HG02571 (cell line): ENCODE results near the gene KDM1B.
"Not testable (repeated sequence)": the region's sequence is repeated elsewhere in the genome, so short reads cannot be mapped to it uniquely, and the experiment has no call there.

Experiments
- ATAC-seq: cut with Tn5 transposase; IDR thresholded peaks from one replicate; pipeline ENCODE4 v1.9.1; 2021; ENCODE audit warnings: mild to moderate bottlenecking, moderate library complexity; ENCODE audit not compliant: unreplicated experiment

KDM1B gene

GRCh38 chr6:18186033-18186432 lies 30.8 kb downstream of the KDM1B start:
- no peak for ATAC-seq

GRCh38 chr6:18186540-18187250 lies 31.5 kb downstream of the KDM1B start:
- no peak for ATAC-seq

GRCh38 chr6:18187701-18188100 lies 32.5 kb downstream of the KDM1B start:
- ATAC-seq, result no peak

- no peak for ATAC-seq
These were observed 34.0 kb downstream of the KDM1B start for GRCh38 chr6:18189196-18189595.

- ATAC-seq, result no peak
These were observed 36.8 kb downstream of the KDM1B start for GRCh38 chr6:18192026-18192425.

- ATAC-seq, result no peak
These were observed 48.6 kb downstream of the KDM1B start for GRCh38 chr6:18203786-18204185.

- ATAC-seq, result no peak
These were observed 49.5 kb downstream of the KDM1B start for GRCh38 chr6:18204691-18205090.

GRCh38 chr6:18206591-18206990 lies 51.4 kb downstream of the KDM1B start:
- ATAC-seq, result no peak

GRCh38 chr6:18207438-18207837 lies 52.2 kb downstream of the KDM1B start:
- no peak for ATAC-seq

- ATAC-seq, result no peak
These were observed 52.7 kb downstream of the KDM1B start for GRCh38 chr6:18207949-18208348.

- ATAC-seq, result not testable (repeated sequence)
These were observed 53.6 kb downstream of the KDM1B start for GRCh38 chr6:18208778-18209177.

GRCh38 chr6:18209539-18210197 lies 54.4 kb downstream of the KDM1B start:
- ATAC-seq, result no peak

GRCh38 chr6:18210707-18211106 lies 55.5 kb downstream of the KDM1B start:
- ATAC-seq, result no peak

- peak; percentile 95 for ATAC-seq
These were observed 56.1 kb downstream of the KDM1B start for GRCh38 chr6:18211338-18211737.

- no peak for ATAC-seq
These were observed 57.0 kb downstream of the KDM1B start for GRCh38 chr6:18212231-18212630.

GRCh38 chr6:18213439-18213838 lies 58.2 kb downstream of the KDM1B start:
- ATAC-seq, result no peak

- ATAC-seq, result no peak
These were observed 58.8 kb downstream of the KDM1B start for GRCh38 chr6:18214003-18214402.

GRCh38 chr6:18215436-18215835 lies 60.2 kb downstream of the KDM1B start:
- ATAC-seq, result no peak

GRCh38 chr6:18216411-18216810 lies 61.2 kb downstream of the KDM1B start:
- no peak for ATAC-seq

- no peak for ATAC-seq
These were observed 63.0 kb downstream of the KDM1B start for GRCh38 chr6:18218233-18218632.

- ATAC-seq, result no peak
These were observed 64.4 kb downstream of the KDM1B start for GRCh38 chr6:18219591-18219990.

- ATAC-seq, result no peak
These were observed 66.0 kb downstream of the KDM1B start for GRCh38 chr6:18221288-18221615.
